Spleen (tissue), 11 donors: ENCODE data around the gene ABHD6. TPM values are rescaled to one million over a fixed set of nuclear protein-coding genes. Genes with fewer than 3 reads are reported as not detected.

Experiments used
- DNase-seq: peaks from one replicate; pipeline ENCODE4 v3.0.0-alpha.2; 2020
- H3K27ac ChIP-seq, 8 donors: fragments of 200-600 bp; sonication (generic) in 7 of 8; 1 replicate in 4 of 8; 2 replicates in 4 of 8; pipeline versions ENCODE4 v1.5.0 to v1.8.0; 2016 to 2021; ENCODE audit warnings: inconsistent platforms in 4 of 8, mild to moderate bottlenecking in 4 of 8, moderate library complexity in 1 of 8
- H3K27me3 ChIP-seq, 7 donors: fragments of 200-600 bp; sonication (generic) in 6 of 7; replicated peaks in 1 of 7; 1 replicate in 4 of 7; 2 replicates in 3 of 7; pipeline versions ENCODE4 v1.5.0 to v1.8.0; 2016 to 2021; ENCODE audit warnings: inconsistent platforms in 3 of 7, mild to moderate bottlenecking in 1 of 7
- H3K36me3 ChIP-seq, 6 donors: fragments of 200-600 bp; sonication (generic) in 5 of 6; 1 replicate in 4 of 6; 2 replicates in 2 of 6; pipeline versions ENCODE4 v1.5.0 to v1.8.0; 2016 to 2021; ENCODE audit warnings: inconsistent platforms in 2 of 6
- H3K4me1 ChIP-seq, 6 donors: fragments of 200-600 bp; sonication (generic) in 5 of 6; 1 replicate in 3 of 6; 2 replicates in 3 of 6; pipeline versions ENCODE4 v1.5.0 to v1.8.0; 2016 to 2021; ENCODE audit warnings: inconsistent platforms in 3 of 6
- H3K4me3 ChIP-seq, 8 donors: fragments of 200-600 bp; sonication (generic) in 7 of 8; 1 replicate in 4 of 8; 2 replicates in 4 of 8; pipeline versions ENCODE4 v1.5.0 to v1.8.0; 2016 to 2021; ENCODE audit warnings: inconsistent platforms in 4 of 8, mild to moderate bottlenecking in 4 of 8, moderate library complexity in 2 of 8
- H3K9me3 ChIP-seq, 8 donors: fragments of 200-600 bp; sonication (generic) in 7 of 8; 1 replicate in 4 of 8; 2 replicates in 4 of 8; pipeline versions ENCODE4 v1.5.0 to v1.8.0; 2016 to 2021; ENCODE audit warnings: inconsistent platforms in 4 of 8
- CTCF ChIP-seq, 11 experiments: fragments of 200-600 bp in 7 of 11; fragments of 450-650 bp in 4 of 11; sonication (generic) in 4 of 11; IDR thresholded peaks in 8 of 11; conservative IDR thresholded peaks in 3 of 11; 1 replicate in 7 of 11; 2 replicates in 4 of 11; pipeline versions ENCODE4 v1.4.0 to v1.8.0; 2016 to 2021; ENCODE audit warnings: antibody characterized with exemption in 11 of 11, inconsistent platforms in 4 of 11, mild to moderate bottlenecking in 1 of 11
- POLR2A ChIP-seq, 3 donors: fragments of 450-650 bp; IDR thresholded peaks; one replicate each; pipeline ENCODE4 v1.5.1; 2017; ENCODE audit warnings: antibody characterized with exemption in 3 of 3, mild to moderate bottlenecking in 1 of 3
- POLR2AphosphoS5 ChIP-seq, 3 donors: sonication (generic); formaldehyde crosslinking; IDR thresholded peaks; one replicate each; pipeline ENCODE4 v1.5.1; 2017; ENCODE audit warnings: antibody characterized with exemption in 3 of 3
- WGBS, 5 donors: extraction: QIAGEN DNeasy Blood & Tissue Kit in 3 of 5; methylation state at CpG; one replicate each; pipeline versions ENCODE4 v1.1.5 to v1.1.7; 2013 to 2018; 5-methylcytosine and 5-hydroxymethylcytosine counted together
- intact Hi-C: fragments of 100-400 bp; cut with DNase I; formaldehyde crosslinking; loops from one replicate; pipeline ENCODE4 v1.15.0; 2023; ENCODE audit warnings: low total_unique reads
- polyA plus RNA-seq, 3 donors: library from polyadenylated mRNA; stranded (reverse); fragments of 200-250 nt; gene quantifications; one replicate each; pipeline ENCODE4 v1.2.1, GENCODE V29; 2013
- total RNA-seq, 7 donors: library from RNA; depleted of rRNA in 3 of 7; stranded (reverse); fragments of >200 nt in 3 of 7; fragmentation: NEBNext Ultra II Directional in 4 of 7; extraction: Animal tissue kit (Norgen Biotek cat#: 25700) in 4 of 7; gene quantifications; one replicate each; pipeline versions ENCODE4 v1.1.0 to v1.2.1, GENCODE V29; 2016 to 2021
- donor health status: healthy with polysubstance abuse.
- donor health status: DM: no; HTN: no; CAD: no; lungs with moderate emphysema.
- donor health status: DM: no; HTN: no; CAD: no.
- donor health status: Bipolar disorder and iron deficiency.
- donor health status: healthy.
- donor health status: DM: no; HTN: no; CAD: no.
- donor health status: DM: yes; HTN: yes; CAD: no.

The ABHD6 gene
- total and polyA plus RNA-seq, 10 donors: 17.2 to 79.9 (median 48.4) TPM

- no peak for TF ChIP-seq CTCF (IDR thresholded peaks at IDR 0.05 in 8 of 11, conservative IDR thresholded peaks at IDR 0.05 in 3 of 11)
- TF ChIP-seq POLR2AphosphoS5 (IDR thresholded peaks at IDR 0.05): no peak
- H3K9me3 ChIP-seq: no peaks in the 10 kb centered on the region
- intact Hi-C loops: loop anchor here (10.0 kb wide), 1 partner anchor 205 kb away; the partner anchor contains the start of gene ACOX2
- H3K4me1 ChIP-seq: peaks cover 21 to 49% (median 37%) of the 10 kb centered on the region in 6 donors
- no peak for DNase-seq
- no peaks in the 10 kb centered on the region for H3K27me3 ChIP-seq
- no peaks in the 10 kb centered on the region for H3K36me3 ChIP-seq
- 91 to 97% (median 93%) methylated on average over 8 of the region's 8 CpGs for WGBS, 5 donors
- no peak overlapping the region for H3K27ac ChIP-seq
- no peak overlapping the region for H3K4me3 ChIP-seq
These were observed 91.7 kb downstream of the ABHD6 start for GRCh38 chr3:58329150-58329921.

GRCh38 chr3:58329922-58330413 lies 92.4 kb downstream of the ABHD6 start:
- H3K36me3 ChIP-seq: no peaks in the 10 kb centered on the region
- H3K9me3 ChIP-seq: no peaks in the 10 kb centered on the region
- H3K27ac ChIP-seq: no peak overlapping the region
- intact Hi-C loops: loop anchor here (10.0 kb wide), 1 partner anchor 205 kb away; the partner anchor contains the start of gene ACOX2
- TF ChIP-seq CTCF (IDR thresholded peaks at IDR 0.05 in 8 of 11, conservative IDR thresholded peaks at IDR 0.05 in 3 of 11) (no peak), POLR2AphosphoS5 (IDR thresholded peaks at IDR 0.05) (no peak)
- peaks cover 17 to 49% (median 35%) of the 10 kb centered on the region in 6 donors for H3K4me1 ChIP-seq
- DNase-seq: no peak
- no peak overlapping the region for H3K4me3 ChIP-seq
- 93 to 97% (median 95%) methylated on average over 5 of the region's 5 CpGs for WGBS, 5 donors
- H3K27me3 ChIP-seq: no peaks in the 10 kb centered on the region

GRCh38 chr3:58331593-58332152 lies 94.1 kb downstream of the ABHD6 start:
- Histone ChIP-seq H3K27ac (no peak overlapping the region), H3K27me3 (no peaks in the 10 kb centered on the region), H3K4me1 (peaks cover 19 to 49% (median 40%) of the 10 kb centered on the region in 6 donors), H3K9me3 (no peaks in the 10 kb centered on the region), H3K4me3 (peak overlapping the region in 1 of 8 donors; percentile 91), H3K36me3 (no peaks in the 10 kb centered on the region)
- TF ChIP-seq POLR2A (IDR thresholded peaks at IDR 0.05) (no peak), CTCF (IDR thresholded peaks at IDR 0.05 in 8 of 11, conservative IDR thresholded peaks at IDR 0.05 in 3 of 11) (no peak), POLR2AphosphoS5 (IDR thresholded peaks at IDR 0.05) (no peak)
- intact Hi-C loops: no loop called here
- WGBS, 5 donors: 90 to 94% (median 91%) methylated on average over 4 of the region's 4 CpGs
- no peak for DNase-seq

GRCh38 chr3:58332575-58333188 lies 95.1 kb downstream of the ABHD6 start, which contains the start of gene PXK:
TSS of gene PXK (plus strand) at chr3:58332892. CDS start at chr3:58332989, 97 bp downstream.
- H3K9me3 ChIP-seq: no peaks in the 10 kb centered on the region
- TF ChIP-seq CTCF (IDR thresholded peaks at IDR 0.05 in 8 of 11, conservative IDR thresholded peaks at IDR 0.05 in 3 of 11) (peak in 5 of 11 experiments; percentile 12 to 38 (median 19)), POLR2AphosphoS5 (IDR thresholded peaks at IDR 0.05) (peak; percentile 57 to 78 (median 78)), POLR2A (IDR thresholded peaks at IDR 0.05) (peak in 1 of 3 donors; percentile 4)
- WGBS, 5 donors: 1 to 4% (median 2%) methylated on average over 15 to 79 of the region's 79 CpGs
- H3K4me1 ChIP-seq: peaks cover 19 to 58% (median 49%) of the 10 kb centered on the region in 6 donors
- intact Hi-C loops: no loop called here
- H3K27ac ChIP-seq: peak within 1 kb of the TSS; percentile 49 to 94 (median 86)
- DNase-seq: peak; percentile 98
- H3K36me3 ChIP-seq: peaks cover 0 to 5% (median 0%) of the 10 kb centered on the region in 6 donors
- no peaks in the 10 kb centered on the region for H3K27me3 ChIP-seq
- H3K4me3 ChIP-seq: peak within 1 kb of the TSS; percentile 72 to 92 (median 83)
